ENCODE data around the gene ANKRD6. TPM values are rescaled to one million over a fixed set of nuclear protein-coding genes. Genes with fewer than 3 reads are reported as not detected.

Gene ANKRD6
- total RNA-seq, 1 experiment from 2014 or later, result 5.6 TPM

- Histone ChIP-seq H3K9me2 (replicated peaks; ENCODE audit: low read length) (no peaks in the 10 kb centered on the region), H3K36me3 (ENCODE audit: low read depth, low read length) (no peaks in the 10 kb centered on the region), H3K4me3 (ENCODE audit: low read length) (no peak overlapping the region), H3K79me2 (ENCODE audit: low read length) (no peaks in the 10 kb centered on the region), H3K4me1 (ENCODE audit: insufficient read depth, low read length) (no peaks in the 10 kb centered on the region), H3K9ac (ENCODE audit: low read length) (no peak overlapping the region), H3K27ac (ENCODE audit: low read length) (no peak overlapping the region), H2AFZ (ENCODE audit: low read length) (no peak overlapping the region), H3F3A (ENCODE audit: low read length, unreplicated experiment) (no peaks in the 10 kb centered on the region), H3K27me3 (ENCODE audit: low read length) (no peaks in the 10 kb centered on the region), H3K9me3 (ENCODE audit: low read length) (no peaks in the 10 kb centered on the region), H4K20me1 (ENCODE audit: low read length) (no peaks in the 10 kb centered on the region), H3K4me2 (ENCODE audit: low read length) (no peak overlapping the region)
- CTCF ChIA-PET, result no interaction called here
- POLR2A ChIA-PET (ENCODE audit: unreplicated experiment), result no interaction called here
- intact Hi-C loops (cut with micrococcal nuclease), result loop anchor here (5.0 kb wide), 2 partner anchors 164 to 224 kb away; partner anchors contain the start of gene ANKRD6
- no TSS peak for BruUV-seq (replicated peaks)
- no peak for TF ChIP-seq EZH2 (IDR thresholded peaks at IDR 0.05; ENCODE audit: low read length, unreplicated experiment)
- TF ChIP-seq CTCF (conservative IDR thresholded peaks at IDR 0.05; ENCODE audit: low read depth, low read length), result no peak
- DNase-seq (no peak), ATAC-seq (no peak)
These were observed 163.1 kb downstream of the ANKRD6 start for GRCh38 chr6:89596056-89596455.

- Histone ChIP-seq H3K27ac (ENCODE audit: low read length) (no peak overlapping the region), H3K27me3 (ENCODE audit: low read length) (no peaks in the 10 kb centered on the region), H3K4me1 (ENCODE audit: insufficient read depth, low read length) (no peaks in the 10 kb centered on the region), H3K9me2 (replicated peaks; ENCODE audit: low read length) (no peaks in the 10 kb centered on the region), H3K9me3 (ENCODE audit: low read length) (no peaks in the 10 kb centered on the region), H3K4me2 (ENCODE audit: low read length) (no peak overlapping the region), H2AFZ (ENCODE audit: low read length) (no peak overlapping the region), H3K79me2 (ENCODE audit: low read length) (no peaks in the 10 kb centered on the region), H4K20me1 (ENCODE audit: low read length) (no peaks in the 10 kb centered on the region), H3K9ac (ENCODE audit: low read length) (no peak overlapping the region), H3K4me3 (ENCODE audit: low read length) (no peak overlapping the region), H3K36me3 (ENCODE audit: low read depth, low read length) (no peaks in the 10 kb centered on the region), H3F3A (ENCODE audit: low read length, unreplicated experiment) (no peaks in the 10 kb centered on the region)
- ChIA-PET POLR2A (ENCODE audit: unreplicated experiment) (no interaction called here), CTCF (no interaction called here)
- ATAC-seq (no peak), DNase-seq (peak; percentile 12)
- intact Hi-C loops (cut with micrococcal nuclease), result loop anchor here (5.0 kb wide), 2 partner anchors 164 to 224 kb away; partner anchors contain the start of gene ANKRD6
- BruUV-seq (replicated peaks), result no TSS peak
- no peak for TF ChIP-seq EZH2 (IDR thresholded peaks at IDR 0.05; ENCODE audit: low read length, unreplicated experiment)
- TF ChIP-seq EZH2phosphoT487 (IDR thresholded peaks at IDR 0.05; ENCODE audit: borderline replicate concordance, low read length), result no peak
- no peak for TF ChIP-seq CTCF (conservative IDR thresholded peaks at IDR 0.05; ENCODE audit: low read depth, low read length)
These were observed 163.5 kb downstream of the ANKRD6 start for GRCh38 chr6:89596484-89596883.

GRCh38 chr6:89597372-89597771 lies 164.4 kb downstream of the ANKRD6 start:
- Histone ChIP-seq H2AFZ (ENCODE audit: low read length) (no peak overlapping the region), H3K4me3 (ENCODE audit: low read length) (no peak overlapping the region), H3K4me1 (ENCODE audit: insufficient read depth, low read length) (no peaks in the 10 kb centered on the region), H3K79me2 (ENCODE audit: low read length) (no peaks in the 10 kb centered on the region), H3K27me3 (ENCODE audit: low read length) (no peaks in the 10 kb centered on the region), H3K9ac (ENCODE audit: low read length) (no peak overlapping the region), H3K27ac (ENCODE audit: low read length) (no peak overlapping the region), H3K9me3 (ENCODE audit: low read length) (no peaks in the 10 kb centered on the region), H3F3A (ENCODE audit: low read length, unreplicated experiment) (no peaks in the 10 kb centered on the region), H4K20me1 (ENCODE audit: low read length) (no peaks in the 10 kb centered on the region), H3K36me3 (ENCODE audit: low read depth, low read length) (no peaks in the 10 kb centered on the region), H3K9me2 (replicated peaks; ENCODE audit: low read length) (no peaks in the 10 kb centered on the region), H3K4me2 (ENCODE audit: low read length) (no peak overlapping the region)
- no peak for DNase-seq
- intact Hi-C loops (cut with micrococcal nuclease), result loop anchor here (5.0 kb wide), 2 partner anchors 165 to 225 kb away; partner anchors contain the start of gene ANKRD6
- ChIA-PET POLR2A (ENCODE audit: unreplicated experiment) (no interaction called here), CTCF (no interaction called here)
- TF ChIP-seq EZH2 (IDR thresholded peaks at IDR 0.05; ENCODE audit: low read length, unreplicated experiment) (no peak), EZH2phosphoT487 (IDR thresholded peaks at IDR 0.05; ENCODE audit: borderline replicate concordance, low read length) (no peak), CTCF (conservative IDR thresholded peaks at IDR 0.05; ENCODE audit: low read depth, low read length) (no peak)
- no TSS peak for BruUV-seq (replicated peaks)
- no peak for ATAC-seq

Measured in PC-3 (cell line).